Sigmoid colon (tissue), 7 donors: ENCODE results near the gene ATF1. TPM values are rescaled to one million over a fixed set of nuclear protein-coding genes. Genes with fewer than 3 reads are reported as not detected.

ENCODE experiments used
- DNase-seq: peaks from one replicate; pipeline ENCODE4 v3.0.0-alpha.2; 2019
- H3K27ac ChIP-seq, 4 donors: fragments of 200-600 bp; sonication (generic); one replicate each; pipeline ENCODE4 v1.5.1; 2016 to 2019; ENCODE audit warnings: mild to moderate bottlenecking in 1 of 4
- H3K27me3 ChIP-seq, 3 donors: fragments of 200-600 bp; sonication (generic); one replicate each; pipeline ENCODE4 v1.5.1; 2019; ENCODE audit warnings: mild to moderate bottlenecking in 1 of 3
- H3K36me3 ChIP-seq, 4 donors: fragments of 200-600 bp; sonication (generic); one replicate each; pipeline ENCODE4 v1.5.1; 2016 to 2019
- H3K4me1 ChIP-seq, 4 donors: fragments of 200-600 bp; sonication (generic); one replicate each; pipeline ENCODE4 v1.5.1; 2017 to 2019
- H3K4me3 ChIP-seq, 4 donors: fragments of 200-600 bp; sonication (generic); one replicate each; pipeline ENCODE4 v1.5.1; 2017 to 2019; ENCODE audit warnings: mild to moderate bottlenecking in 2 of 4, moderate library complexity in 1 of 4
- H3K9me3 ChIP-seq, 4 donors: fragments of 200-600 bp in 3 of 4; sonication (generic) in 3 of 4; one replicate each; pipeline versions ENCODE4 v1.5.1 to v1.6.1; 2013 to 2019
- EP300 ChIP-seq, 4 donors: sonication (generic); formaldehyde crosslinking; IDR thresholded peaks; one replicate each; pipeline ENCODE4 v1.6.1; 2017; ENCODE audit warnings: antibody characterized with exemption in 4 of 4
- POLR2A ChIP-seq, 2 donors: fragments of 450-650 bp; IDR thresholded peaks; one replicate each; pipeline ENCODE4 v1.6.1; 2016; ENCODE audit warnings: antibody characterized with exemption in 2 of 2, mild to moderate bottlenecking in 2 of 2, moderate library complexity in 2 of 2
- POLR2AphosphoS5 ChIP-seq, 4 donors: sonication (generic); formaldehyde crosslinking; IDR thresholded peaks; one replicate each; pipeline ENCODE4 v1.6.1; 2017; ENCODE audit warnings: antibody characterized with exemption in 4 of 4
- WGBS, 2 donors: extraction: QIAGEN DNeasy Blood & Tissue Kit; methylation state at CpG; one replicate each; pipeline ENCODE4 v1.1.7; 2013; 5-methylcytosine and 5-hydroxymethylcytosine counted together
- intact Hi-C: fragments of 100-400 bp; cut with DNase I; formaldehyde crosslinking; loops from one replicate; pipeline ENCODE4 v1.15.1; 2023
- polyA plus RNA-seq, 3 donors: library from polyadenylated mRNA; stranded (reverse); fragments of 200-250 nt; gene quantifications; one replicate each; pipeline ENCODE4 v1.2.3, GENCODE V29; 2013
- total RNA-seq, 4 donors: library from RNA; depleted of rRNA; stranded (reverse); fragments of >200 nt; gene quantifications; one replicate each; pipeline ENCODE4 v1.1.0, GENCODE V29; 2016
- TF ChIP-seq, protein P1 (sequence below), 4 experiments: fragments of 450-650 bp in 3 of 4; fragments of 200-600 bp in 1 of 4; IDR thresholded peaks; one replicate each; pipeline ENCODE4 v1.5.1; 2016 to 2019; ENCODE audit warnings: antibody characterized with exemption in 4 of 4, mild to moderate bottlenecking in 3 of 4, moderate library complexity in 2 of 4
- donor health status: healthy with polysubstance abuse.
- donor health status: Bipolar disorder and iron deficiency.
- donor health status: healthy.

Gene ATF1
- total and polyA plus RNA-seq, 7 donors = 12.6 to 27.6 (median 22.8) TPM

DNA sequence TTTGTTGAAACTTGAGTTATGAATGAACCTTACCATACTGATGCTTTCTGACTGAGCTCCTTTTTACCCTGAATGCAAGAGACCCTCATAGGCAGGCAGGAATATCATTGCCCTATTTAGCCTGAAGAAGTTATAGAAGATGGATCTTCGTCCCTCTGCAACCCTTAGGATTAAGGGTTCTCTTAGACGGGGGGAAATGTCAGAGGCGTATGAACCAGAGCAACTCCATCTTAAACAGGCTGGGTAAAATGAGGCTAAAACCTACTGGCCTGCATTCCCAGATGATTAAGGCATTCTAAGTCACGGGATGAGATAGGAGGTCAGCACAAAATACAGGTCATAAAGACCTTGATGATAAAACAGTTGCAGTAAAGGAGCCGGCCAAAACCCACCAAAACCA lies 7.5 kb downstream of the ATF1 start:
- Histone ChIP-seq H3K36me3 (peaks cover 0 to 5% (median 0%) of the 10 kb centered on the region in 4 donors), H3K27ac (no peak overlapping the region), H3K4me3 (no peak overlapping the region), H3K27me3 (no peaks in the 10 kb centered on the region), H3K4me1 (peaks cover 0 to 16% (median 2%) of the 10 kb centered on the region in 4 donors), H3K9me3 (no peaks in the 10 kb centered on the region)
- intact Hi-C loops = no loop called here
- no peak for DNase-seq
- WGBS, 2 donors = 96% methylated on average over 5 of the region's 5 CpGs
- TF ChIP-seq POLR2AphosphoS5 (IDR thresholded peaks at IDR 0.05) (no peak), EP300 (IDR thresholded peaks at IDR 0.05) (no peak), POLR2A (IDR thresholded peaks at IDR 0.05) (no peak)
- TF ChIP-seq, protein P1, sequence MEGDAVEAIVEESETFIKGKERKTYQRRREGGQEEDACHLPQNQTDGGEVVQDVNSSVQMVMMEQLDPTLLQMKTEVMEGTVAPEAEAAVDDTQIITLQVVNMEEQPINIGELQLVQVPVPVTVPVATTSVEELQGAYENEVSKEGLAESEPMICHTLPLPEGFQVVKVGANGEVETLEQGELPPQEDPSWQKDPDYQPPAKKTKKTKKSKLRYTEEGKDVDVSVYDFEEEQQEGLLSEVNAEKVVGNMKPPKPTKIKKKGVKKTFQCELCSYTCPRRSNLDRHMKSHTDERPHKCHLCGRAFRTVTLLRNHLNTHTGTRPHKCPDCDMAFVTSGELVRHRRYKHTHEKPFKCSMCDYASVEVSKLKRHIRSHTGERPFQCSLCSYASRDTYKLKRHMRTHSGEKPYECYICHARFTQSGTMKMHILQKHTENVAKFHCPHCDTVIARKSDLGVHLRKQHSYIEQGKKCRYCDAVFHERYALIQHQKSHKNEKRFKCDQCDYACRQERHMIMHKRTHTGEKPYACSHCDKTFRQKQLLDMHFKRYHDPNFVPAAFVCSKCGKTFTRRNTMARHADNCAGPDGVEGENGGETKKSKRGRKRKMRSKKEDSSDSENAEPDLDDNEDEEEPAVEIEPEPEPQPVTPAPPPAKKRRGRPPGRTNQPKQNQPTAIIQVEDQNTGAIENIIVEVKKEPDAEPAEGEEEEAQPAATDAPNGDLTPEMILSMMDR (IDR thresholded peaks at IDR 0.05) = no peak

DNA sequence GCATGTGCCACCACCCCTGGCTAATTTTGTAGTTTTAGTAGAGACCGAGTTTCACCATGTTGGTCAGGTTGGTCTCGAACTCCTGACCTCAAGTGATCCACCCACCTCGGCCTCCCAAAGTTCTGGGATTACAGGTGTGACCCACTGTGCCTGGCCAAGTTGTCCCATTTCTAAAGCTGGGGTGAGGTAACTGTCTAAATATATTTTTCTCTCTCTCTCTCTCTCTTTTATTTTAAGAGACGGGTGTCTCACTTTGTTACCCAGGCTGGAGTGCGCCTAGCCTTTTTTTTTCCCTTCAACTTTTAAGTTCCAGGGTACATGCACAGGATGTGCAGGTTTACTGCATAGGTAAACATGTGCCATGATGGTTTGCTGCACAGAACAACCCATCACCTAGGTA lies 8.6 kb downstream of the ATF1 start:
- WGBS, 2 donors = 93 to 97% methylated on average over 5 of the region's 5 CpGs
- Histone ChIP-seq H3K4me3 (no peak overlapping the region), H3K27me3 (no peaks in the 10 kb centered on the region), H3K27ac (no peak overlapping the region), H3K36me3 (peaks cover 0 to 5% (median 0%) of the 10 kb centered on the region in 4 donors), H3K4me1 (peaks cover 0 to 6% (median 0%) of the 10 kb centered on the region in 4 donors), H3K9me3 (no peaks in the 10 kb centered on the region)
- TF ChIP-seq POLR2A (IDR thresholded peaks at IDR 0.05) = no peak
- TF ChIP-seq, protein P1 (IDR thresholded peaks at IDR 0.05) = no peak
- no peak for TF ChIP-seq POLR2AphosphoS5 (IDR thresholded peaks at IDR 0.05)
- TF ChIP-seq EP300 (IDR thresholded peaks at IDR 0.05) = no peak
- intact Hi-C loops = no loop called here
- no peak for DNase-seq

DNA sequence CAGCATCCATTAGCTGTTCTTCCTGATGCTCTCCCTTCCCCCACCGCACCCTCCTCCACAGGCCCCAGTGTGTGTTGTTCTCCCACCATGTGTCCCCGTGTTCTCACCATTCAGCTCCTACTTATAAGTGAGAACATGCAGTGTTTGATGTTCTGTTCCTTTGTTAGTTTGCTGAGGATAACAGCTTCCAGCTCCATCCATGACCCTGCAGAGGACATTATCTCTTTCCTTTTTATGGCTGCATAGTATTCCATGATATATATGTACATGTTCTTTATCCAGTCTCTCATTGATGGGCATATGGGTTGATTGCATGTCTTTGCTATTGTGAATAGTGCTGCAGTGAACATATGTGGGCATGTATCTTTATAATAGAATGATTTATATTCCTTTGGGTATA lies 9.0 kb downstream of the ATF1 start:
- 96 to 100% methylated on average over 2 of the region's 2 CpGs for WGBS, 2 donors
- H3K4me3 ChIP-seq = no peak overlapping the region
- no peaks in the 10 kb centered on the region for H3K9me3 ChIP-seq
- TF ChIP-seq POLR2AphosphoS5 (IDR thresholded peaks at IDR 0.05) = no peak
- TF ChIP-seq, protein P1 (IDR thresholded peaks at IDR 0.05) = no peak
- no peak for TF ChIP-seq POLR2A (IDR thresholded peaks at IDR 0.05)
- no peak for TF ChIP-seq EP300 (IDR thresholded peaks at IDR 0.05)
- peaks cover 0 to 5% (median 0%) of the 10 kb centered on the region in 4 donors for H3K36me3 ChIP-seq
- no peak for DNase-seq
- H3K27ac ChIP-seq = no peak overlapping the region
- H3K27me3 ChIP-seq = no peaks in the 10 kb centered on the region
- intact Hi-C loops = no loop called here
- H3K4me1 ChIP-seq = peaks cover 0 to 4% (median 0%) of the 10 kb centered on the region in 4 donors

DNA sequence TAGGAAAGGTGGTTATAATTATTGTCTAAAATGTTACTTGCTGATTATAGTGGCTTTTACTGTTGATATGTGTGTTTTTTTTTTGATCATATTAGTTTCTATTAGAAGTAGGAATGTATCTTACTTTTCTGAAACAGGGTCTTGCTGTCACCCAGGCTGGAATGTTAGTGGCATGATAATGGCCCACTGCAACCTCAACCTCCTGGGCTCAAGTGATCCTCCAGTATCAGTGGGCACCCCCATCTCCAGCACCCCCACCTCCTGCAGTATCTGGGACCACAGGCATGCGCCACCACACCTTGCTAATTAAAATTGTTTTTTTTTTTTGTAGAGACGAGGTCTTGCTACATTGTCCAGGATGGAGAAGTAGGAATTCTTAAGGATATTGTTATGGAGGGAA lies 11.3 kb downstream of the ATF1 start:
- Histone ChIP-seq H3K4me1 (no peaks in the 10 kb centered on the region), H3K27ac (no peak overlapping the region), H3K4me3 (no peak overlapping the region), H3K9me3 (no peaks in the 10 kb centered on the region), H3K27me3 (no peaks in the 10 kb centered on the region), H3K36me3 (peaks cover 0 to 5% (median 0%) of the 10 kb centered on the region in 4 donors)
- intact Hi-C loops = no loop called here
- DNase-seq = no peak
- WGBS, 2 donors = 86 to 97% methylated on average over 2 of the region's 2 CpGs
- no peak for TF ChIP-seq POLR2A (IDR thresholded peaks at IDR 0.05)
- TF ChIP-seq, protein P1 (IDR thresholded peaks at IDR 0.05) = no peak
- no peak for TF ChIP-seq EP300 (IDR thresholded peaks at IDR 0.05)
- TF ChIP-seq POLR2AphosphoS5 (IDR thresholded peaks at IDR 0.05) = no peak
